ENCODE measurements around the gene BDNF. TPM values are rescaled to one million over a fixed set of nuclear protein-coding genes. Genes with fewer than 3 reads are reported as not detected.
"Not testable (repeated sequence)": the region's sequence is repeated elsewhere in the genome, so short reads cannot be mapped to it uniquely, and the experiment has no call there.

The BDNF gene
- total and polyA plus RNA-seq, 2 donors = 0.24 to 0.52 TPM

- Histone ChIP-seq H3K36me3 (ENCODE audit: control insufficient read depth in 2 of 2, insufficient read depth in 2 of 2, low read length in 1 of 2) (no peaks in the 10 kb centered on the region), H3K9me3 (ENCODE audit: control insufficient read depth in 2 of 2, insufficient read depth in 1 of 2, low read length in 1 of 2) (no peaks in the 10 kb centered on the region), H3K27ac (ENCODE audit: low read depth in 1 of 2, low read length in 1 of 2) (no peak overlapping the region), H3K4me1 (ENCODE audit: control insufficient read depth in 2 of 2, insufficient read depth in 2 of 2, low read length in 2 of 2) (no peaks in the 10 kb centered on the region), H3K27me3 (ENCODE audit: control insufficient read depth in 2 of 2, insufficient read depth in 1 of 2, low read length in 1 of 2) (no peaks in the 10 kb centered on the region), H3K4me3 (ENCODE audit: low read length in 2 of 2) (no peak overlapping the region)
- DNase-seq (ENCODE audit: low read depth in 6 of 9, low spot score in 9 of 9) = no peak
- WGBS = 92% methylated on average over 2 of the region's 2 CpGs
These were observed 57.3 kb downstream of the BDNF start for GRCh38 chr11:27642954-27643353.

GRCh38 chr11:27640954-27641353 lies 59.3 kb downstream of the BDNF start:
- no peaks in the 10 kb centered on the region for H3K36me3 ChIP-seq (ENCODE audit: control insufficient read depth in 2 of 2, insufficient read depth in 2 of 2, low read length in 1 of 2)
- no peak for DNase-seq (ENCODE audit: low read depth in 6 of 9, low spot score in 9 of 9)
- H3K9me3 ChIP-seq (ENCODE audit: control insufficient read depth in 2 of 2, insufficient read depth in 1 of 2, low read length in 1 of 2) = no peaks in the 10 kb centered on the region
- no peaks in the 10 kb centered on the region for H3K4me1 ChIP-seq (ENCODE audit: control insufficient read depth in 2 of 2, insufficient read depth in 2 of 2, low read length in 2 of 2)
- no peak overlapping the region for H3K4me3 ChIP-seq (ENCODE audit: low read length in 2 of 2)
- no peak overlapping the region for H3K27ac ChIP-seq (ENCODE audit: low read depth in 1 of 2, low read length in 1 of 2)
- no peaks in the 10 kb centered on the region for H3K27me3 ChIP-seq (ENCODE audit: control insufficient read depth in 2 of 2, insufficient read depth in 1 of 2, low read length in 1 of 2)

GRCh38 chr11:27635567-27636037 lies 64.7 kb downstream of the BDNF start:
- no peaks in the 10 kb centered on the region for H3K36me3 ChIP-seq (ENCODE audit: control insufficient read depth in 2 of 2, insufficient read depth in 2 of 2, low read length in 1 of 2)
- no peak overlapping the region for H3K4me3 ChIP-seq (ENCODE audit: low read length in 2 of 2)
- H3K27me3 ChIP-seq (ENCODE audit: control insufficient read depth in 2 of 2, insufficient read depth in 1 of 2, low read length in 1 of 2) = no peaks in the 10 kb centered on the region
- no peaks in the 10 kb centered on the region for H3K9me3 ChIP-seq (ENCODE audit: control insufficient read depth in 2 of 2, insufficient read depth in 1 of 2, low read length in 1 of 2)
- 91% methylated on average over 1 of the region's 1 CpG for WGBS
- H3K27ac ChIP-seq (ENCODE audit: low read depth in 1 of 2, low read length in 1 of 2) = no peak overlapping the region
- no peaks in the 10 kb centered on the region for H3K4me1 ChIP-seq (ENCODE audit: control insufficient read depth in 2 of 2, insufficient read depth in 2 of 2, low read length in 2 of 2)
- no peak for DNase-seq (ENCODE audit: low read depth in 6 of 9, low spot score in 9 of 9)

GRCh38 chr11:27634776-27635175 lies 65.5 kb downstream of the BDNF start:
- H3K27ac ChIP-seq (ENCODE audit: low read depth in 1 of 2, low read length in 1 of 2); H3K4me1 ChIP-seq (ENCODE audit: control insufficient read depth in 2 of 2, insufficient read depth in 2 of 2, low read length in 2 of 2); H3K4me3 ChIP-seq (ENCODE audit: low read length in 2 of 2); DNase-seq (ENCODE audit: low read depth in 6 of 9, low spot score in 9 of 9); H3K9me3 ChIP-seq (ENCODE audit: control insufficient read depth in 2 of 2, insufficient read depth in 1 of 2, low read length in 1 of 2); H3K36me3 ChIP-seq (ENCODE audit: control insufficient read depth in 2 of 2, insufficient read depth in 2 of 2, low read length in 1 of 2); H3K27me3 ChIP-seq (ENCODE audit: control insufficient read depth in 2 of 2, insufficient read depth in 1 of 2, low read length in 1 of 2): not testable (repeated sequence)
- 94% methylated on average over 2 of the region's 2 CpGs for WGBS

- H3K27me3 ChIP-seq (ENCODE audit: control insufficient read depth in 2 of 2, insufficient read depth in 1 of 2, low read length in 1 of 2); H3K4me3 ChIP-seq (ENCODE audit: low read length in 2 of 2); H3K9me3 ChIP-seq (ENCODE audit: control insufficient read depth in 2 of 2, insufficient read depth in 1 of 2, low read length in 1 of 2); DNase-seq (ENCODE audit: low read depth in 6 of 9, low spot score in 9 of 9); H3K27ac ChIP-seq (ENCODE audit: low read depth in 1 of 2, low read length in 1 of 2); H3K36me3 ChIP-seq (ENCODE audit: control insufficient read depth in 2 of 2, insufficient read depth in 2 of 2, low read length in 1 of 2); H3K4me1 ChIP-seq (ENCODE audit: control insufficient read depth in 2 of 2, insufficient read depth in 2 of 2, low read length in 2 of 2): not testable (repeated sequence)
- 91% methylated on average over 10 of the region's 10 CpGs for WGBS
These were observed 66.0 kb downstream of the BDNF start for GRCh38 chr11:27634282-27634681.

- not testable (repeated sequence) for DNase-seq (ENCODE audit: low read depth in 6 of 9, low spot score in 9 of 9); H3K36me3 ChIP-seq (ENCODE audit: control insufficient read depth in 2 of 2, insufficient read depth in 2 of 2, low read length in 1 of 2); H3K4me1 ChIP-seq (ENCODE audit: control insufficient read depth in 2 of 2, insufficient read depth in 2 of 2, low read length in 2 of 2); H3K9me3 ChIP-seq (ENCODE audit: control insufficient read depth in 2 of 2, insufficient read depth in 1 of 2, low read length in 1 of 2); H3K27me3 ChIP-seq (ENCODE audit: control insufficient read depth in 2 of 2, insufficient read depth in 1 of 2, low read length in 1 of 2); H3K27ac ChIP-seq (ENCODE audit: low read depth in 1 of 2, low read length in 1 of 2); H3K4me3 ChIP-seq (ENCODE audit: low read length in 2 of 2)
- WGBS = 91% methylated on average over 5 of the region's 5 CpGs
These were observed 71.2 kb downstream of the BDNF start for GRCh38 chr11:27629023-27629422.

GRCh38 chr11:27627979-27628378 lies 72.3 kb downstream of the BDNF start:
- Histone ChIP-seq H3K27me3 (ENCODE audit: control insufficient read depth in 2 of 2, insufficient read depth in 1 of 2, low read length in 1 of 2) (no peaks in the 10 kb centered on the region), H3K27ac (ENCODE audit: low read depth in 1 of 2, low read length in 1 of 2) (no peak overlapping the region), H3K36me3 (ENCODE audit: control insufficient read depth in 2 of 2, insufficient read depth in 2 of 2, low read length in 1 of 2) (no peaks in the 10 kb centered on the region), H3K4me3 (ENCODE audit: low read length in 2 of 2) (no peak overlapping the region), H3K4me1 (ENCODE audit: control insufficient read depth in 2 of 2, insufficient read depth in 2 of 2, low read length in 2 of 2) (no peaks in the 10 kb centered on the region), H3K9me3 (ENCODE audit: control insufficient read depth in 2 of 2, insufficient read depth in 1 of 2, low read length in 1 of 2) (no peaks in the 10 kb centered on the region)
- WGBS = 95% methylated on average over 1 of the region's 1 CpG
- no peak for DNase-seq (ENCODE audit: low read depth in 6 of 9, low spot score in 9 of 9)

GRCh38 chr11:27626938-27627586 lies 73.2 kb downstream of the BDNF start:
- H3K9me3 ChIP-seq (ENCODE audit: control insufficient read depth in 2 of 2, insufficient read depth in 1 of 2, low read length in 1 of 2) = no peaks in the 10 kb centered on the region
- H3K4me1 ChIP-seq (ENCODE audit: control insufficient read depth in 2 of 2, insufficient read depth in 2 of 2, low read length in 2 of 2) = no peaks in the 10 kb centered on the region
- H3K27ac ChIP-seq (ENCODE audit: low read depth in 1 of 2, low read length in 1 of 2) = no peak overlapping the region
- WGBS = 97% methylated on average over 4 of the region's 4 CpGs
- no peak for DNase-seq (ENCODE audit: low read depth in 6 of 9, low spot score in 9 of 9)
- no peak overlapping the region for H3K4me3 ChIP-seq (ENCODE audit: low read length in 2 of 2)
- no peaks in the 10 kb centered on the region for H3K27me3 ChIP-seq (ENCODE audit: control insufficient read depth in 2 of 2, insufficient read depth in 1 of 2, low read length in 1 of 2)
- no peaks in the 10 kb centered on the region for H3K36me3 ChIP-seq (ENCODE audit: control insufficient read depth in 2 of 2, insufficient read depth in 2 of 2, low read length in 1 of 2)

- no peaks in the 10 kb centered on the region for H3K36me3 ChIP-seq (ENCODE audit: control insufficient read depth in 2 of 2, insufficient read depth in 2 of 2, low read length in 1 of 2)
- H3K4me1 ChIP-seq (ENCODE audit: control insufficient read depth in 2 of 2, insufficient read depth in 2 of 2, low read length in 2 of 2) = no peaks in the 10 kb centered on the region
- no peak overlapping the region for H3K27ac ChIP-seq (ENCODE audit: low read depth in 1 of 2, low read length in 1 of 2)
- 87% methylated on average over 4 of the region's 4 CpGs for WGBS
- DNase-seq (ENCODE audit: low read depth in 6 of 9, low spot score in 9 of 9) = no peak
- no peak overlapping the region for H3K4me3 ChIP-seq (ENCODE audit: low read length in 2 of 2)
- no peaks in the 10 kb centered on the region for H3K27me3 ChIP-seq (ENCODE audit: control insufficient read depth in 2 of 2, insufficient read depth in 1 of 2, low read length in 1 of 2)
- H3K9me3 ChIP-seq (ENCODE audit: control insufficient read depth in 2 of 2, insufficient read depth in 1 of 2, low read length in 1 of 2) = no peaks in the 10 kb centered on the region
These were observed 73.9 kb downstream of the BDNF start for GRCh38 chr11:27626269-27626937.

Data from thymus (tissue), 11 donors.